GM19438 (cell line): ENCODE results near the gene PRR30.

Experiments used
- ATAC-seq: cut with Tn5 transposase; IDR thresholded peaks from one replicate; pipeline ENCODE4 v1.9.1; 2021; ENCODE audit warnings: low read depth; ENCODE audit not compliant: unreplicated experiment

Gene PRR30

GRCh38 chr2:27100036-27100435 lies 39.2 kb downstream of the PRR30 start:
- no peak for ATAC-seq

- ATAC-seq, result no peak
These were observed 39.8 kb downstream of the PRR30 start for GRCh38 chr2:27099334-27099955.

- ATAC-seq, result no peak
These were observed 41.9 kb downstream of the PRR30 start for GRCh38 chr2:27097341-27097740.

DNA sequence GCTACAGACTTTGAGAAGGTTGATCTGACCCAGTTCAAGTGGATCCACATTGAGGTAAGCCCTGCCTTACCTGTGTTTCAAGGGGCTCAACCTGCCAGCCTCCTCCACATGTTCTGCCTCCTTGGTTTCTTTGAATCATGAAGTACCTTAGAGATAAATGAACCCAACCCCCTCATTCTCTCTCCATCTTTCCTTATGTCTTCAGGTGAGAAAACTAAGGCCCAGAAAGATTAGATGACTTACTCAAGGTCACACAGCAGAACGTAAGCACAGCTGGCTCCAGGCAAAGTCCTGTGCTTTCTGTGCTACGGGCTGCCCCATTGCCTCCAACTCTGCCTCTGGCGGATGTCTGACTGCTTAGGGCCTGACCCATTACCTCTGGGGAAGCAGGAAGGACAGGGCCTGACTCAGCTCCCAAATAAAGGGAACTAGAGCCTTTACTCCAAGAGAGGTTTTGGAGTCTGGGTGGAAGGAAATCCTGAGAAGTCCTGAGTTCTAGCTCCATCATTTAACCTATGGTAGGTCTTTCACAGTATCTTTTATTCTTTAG lies 42.4 kb downstream of the PRR30 start:
- ATAC-seq, result no peak

- ATAC-seq, result no peak
These were observed 43.2 kb downstream of the PRR30 start for GRCh38 chr2:27095745-27096651.

- ATAC-seq, result no peak
These were observed 43.8 kb downstream of the PRR30 start for GRCh38 chr2:27095427-27095744.

DNA sequence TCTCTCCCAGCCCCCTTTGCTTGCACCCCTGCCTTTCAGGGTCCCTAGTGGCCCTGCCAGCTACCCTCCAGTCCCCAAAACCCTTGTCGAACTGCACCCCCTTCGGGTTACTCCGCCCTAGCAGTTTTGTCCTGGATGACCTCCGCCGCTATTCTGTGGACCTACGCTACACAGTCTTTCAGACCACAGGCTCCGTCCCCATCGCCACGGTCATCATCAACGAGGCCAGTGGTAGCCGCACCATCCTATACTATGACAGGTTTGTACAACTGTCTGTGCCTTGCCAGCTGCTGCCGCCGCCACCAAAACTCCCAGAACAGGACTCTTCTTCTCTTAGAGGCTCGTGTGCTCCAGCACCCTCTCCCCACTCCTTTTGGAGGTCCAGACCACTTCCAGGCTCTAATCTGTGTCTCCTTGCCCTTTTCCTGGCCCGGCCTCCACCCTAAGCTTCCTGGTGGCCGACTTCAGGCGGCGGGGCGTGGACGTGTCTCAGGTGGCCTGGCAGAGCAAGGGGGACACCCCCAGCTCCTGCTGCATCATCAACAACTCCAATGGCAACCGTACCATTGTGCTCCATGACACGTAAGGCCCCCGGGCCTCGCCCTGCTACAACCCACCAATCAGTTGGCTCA lies 44.7 kb downstream of the PRR30 start:
- no peak for ATAC-seq

- ATAC-seq, result no peak
These were observed 45.5 kb downstream of the PRR30 start for GRCh38 chr2:27093430-27094352.

DNA sequence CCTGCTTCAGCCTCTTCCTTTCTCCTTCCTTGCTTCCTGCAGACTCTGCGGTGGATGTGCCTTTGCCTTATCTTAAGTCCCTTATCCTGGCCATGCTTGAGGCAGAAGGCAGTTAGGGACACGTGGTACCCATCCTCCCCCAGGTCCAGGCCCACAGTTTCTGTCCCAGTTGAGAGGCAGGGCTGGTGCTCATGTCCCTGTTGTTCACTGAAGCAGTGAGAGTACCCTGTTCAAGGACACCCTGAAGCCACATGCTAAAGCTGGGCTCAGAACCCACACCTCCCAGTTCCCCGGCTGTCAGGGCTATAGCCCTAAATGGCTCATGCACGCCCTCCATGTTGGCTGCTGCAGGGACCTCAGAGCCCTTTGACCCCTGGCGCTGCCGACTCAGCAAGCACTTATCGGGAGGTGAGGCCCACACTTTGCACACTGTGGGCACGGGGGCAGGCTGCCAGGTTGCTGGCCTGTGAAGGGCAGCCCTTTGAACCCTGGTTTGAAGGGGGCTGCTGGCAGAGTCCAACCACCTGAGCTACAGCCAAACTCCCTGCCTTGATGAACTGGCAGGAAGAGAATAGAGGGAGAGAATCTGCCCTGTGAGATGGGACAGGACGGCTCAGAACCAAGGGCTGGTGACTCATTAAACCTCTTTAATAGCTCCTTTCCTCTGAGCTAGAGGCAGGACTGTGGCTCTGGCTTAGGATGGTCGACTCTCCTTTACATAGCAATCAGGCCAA lies 46.3 kb downstream of the PRR30 start:
- no peak for ATAC-seq

- no peak for ATAC-seq
These were observed 47.2 kb downstream of the PRR30 start for GRCh38 chr2:27091746-27092695.

GRCh38 chr2:27089111-27089954 lies 49.9 kb downstream of the PRR30 start:
- ATAC-seq, result no peak

DNA sequence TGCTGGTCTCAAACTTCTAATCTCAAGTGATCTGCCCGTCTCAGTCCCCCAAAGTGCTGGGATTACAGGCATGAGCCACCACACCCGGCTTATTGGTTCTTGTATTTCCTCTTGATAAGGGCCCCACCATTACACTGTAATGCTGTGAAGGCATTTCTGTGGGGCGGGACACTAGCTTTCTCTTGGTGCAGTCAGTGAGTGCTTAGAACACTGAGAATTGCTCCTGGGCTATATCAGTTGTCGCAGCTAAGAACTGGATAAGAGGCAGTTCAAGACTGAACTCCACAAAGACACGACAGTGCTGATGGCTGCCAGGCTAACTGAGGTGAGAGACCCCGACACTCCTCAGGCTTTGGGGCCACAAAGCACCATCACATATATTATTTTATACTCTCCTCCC lies 50.6 kb downstream of the PRR30 start:
- ATAC-seq, result no peak

DNA sequence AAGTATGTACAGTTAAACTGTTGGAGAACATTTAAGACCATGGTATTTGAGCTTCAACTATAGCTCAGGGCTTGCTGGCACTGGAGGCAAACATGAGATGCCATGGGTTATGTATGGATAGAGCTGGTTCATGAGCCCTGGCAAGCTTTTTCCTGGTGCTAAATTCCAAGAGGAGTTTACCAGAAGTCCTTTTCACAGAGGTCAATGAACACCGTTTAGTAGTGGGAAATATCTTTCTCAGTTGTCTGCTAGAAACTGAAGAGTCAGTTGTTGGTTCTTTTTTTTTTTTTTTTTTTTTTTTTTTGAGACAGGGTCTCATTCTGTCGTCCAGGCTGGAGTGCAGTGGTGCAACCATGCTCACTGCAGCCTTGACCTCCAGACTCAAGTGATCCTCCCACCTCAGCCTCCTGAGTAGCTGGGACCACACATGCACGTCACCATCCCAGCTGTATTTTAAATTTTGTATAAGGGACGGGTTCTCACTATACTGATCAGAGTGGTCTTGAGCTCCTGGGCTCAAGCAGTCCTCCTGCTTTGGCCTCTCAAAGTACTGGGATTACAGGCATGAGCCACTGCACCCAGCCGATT lies 51.3 kb downstream of the PRR30 start:
- no peak for ATAC-seq
